ENCODE data around the gene MCF2L.

- no peak for TF ChIP-seq POLR2A (IDR thresholded peaks at IDR 0.05; ENCODE audit: low read depth, low read length)
- TF ChIP-seq POLR2AphosphoS5 (IDR thresholded peaks at IDR 0.05; ENCODE audit: low read depth, low read length) = no peak
Observed at GRCh38 chr13:113135281-113135760, 166.3 kb downstream of the MCF2L start.
